Endothelial cell of umbilical vein (primary cell): ENCODE results near the gene CERS3.

ENCODE experiments used
- POLR2A ChIP-seq: IDR thresholded peaks from 2 replicates; pipeline ENCODE4 v1.6.1; 2012; ENCODE audit warnings: low read depth, mild to moderate bottlenecking, control low read depth, low read length
- TF ChIP-seq, protein P1 (sequence below), 2 donors: IDR thresholded peaks; 1 replicate in 1 of 2; 2 replicates in 1 of 2; pipeline ENCODE4 v1.5.1; 2011; ENCODE audit warnings: low read length in 2 of 2, mild to moderate bottlenecking in 2 of 2, moderate library complexity in 2 of 2, control low read depth in 1 of 2, inconsistent platforms in 1 of 2, low read depth in 1 of 2; ENCODE audit not compliant: insufficient read depth in 1 of 2; ENCODE audit errors: extremely low read depth in 1 of 2
- TF ChIP-seq, protein P2 (sequence below): IDR thresholded peaks from 2 replicates; pipeline ENCODE4 v1.6.1; 2011; ENCODE audit not compliant: insufficient read depth, insufficient read length

- TF ChIP-seq POLR2A: no peak
- TF ChIP-seq, protein P1, sequence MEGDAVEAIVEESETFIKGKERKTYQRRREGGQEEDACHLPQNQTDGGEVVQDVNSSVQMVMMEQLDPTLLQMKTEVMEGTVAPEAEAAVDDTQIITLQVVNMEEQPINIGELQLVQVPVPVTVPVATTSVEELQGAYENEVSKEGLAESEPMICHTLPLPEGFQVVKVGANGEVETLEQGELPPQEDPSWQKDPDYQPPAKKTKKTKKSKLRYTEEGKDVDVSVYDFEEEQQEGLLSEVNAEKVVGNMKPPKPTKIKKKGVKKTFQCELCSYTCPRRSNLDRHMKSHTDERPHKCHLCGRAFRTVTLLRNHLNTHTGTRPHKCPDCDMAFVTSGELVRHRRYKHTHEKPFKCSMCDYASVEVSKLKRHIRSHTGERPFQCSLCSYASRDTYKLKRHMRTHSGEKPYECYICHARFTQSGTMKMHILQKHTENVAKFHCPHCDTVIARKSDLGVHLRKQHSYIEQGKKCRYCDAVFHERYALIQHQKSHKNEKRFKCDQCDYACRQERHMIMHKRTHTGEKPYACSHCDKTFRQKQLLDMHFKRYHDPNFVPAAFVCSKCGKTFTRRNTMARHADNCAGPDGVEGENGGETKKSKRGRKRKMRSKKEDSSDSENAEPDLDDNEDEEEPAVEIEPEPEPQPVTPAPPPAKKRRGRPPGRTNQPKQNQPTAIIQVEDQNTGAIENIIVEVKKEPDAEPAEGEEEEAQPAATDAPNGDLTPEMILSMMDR (IDR thresholded peaks at IDR 0.05; ENCODE audit: extremely low read depth in 1 of 2, insufficient read depth in 1 of 2, low read depth in 1 of 2, low read length in 2 of 2): peak; percentile 4 to 26
- TF ChIP-seq, protein P2, sequence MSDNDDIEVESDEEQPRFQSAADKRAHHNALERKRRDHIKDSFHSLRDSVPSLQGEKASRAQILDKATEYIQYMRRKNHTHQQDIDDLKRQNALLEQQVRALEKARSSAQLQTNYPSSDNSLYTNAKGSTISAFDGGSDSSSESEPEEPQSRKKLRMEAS: no peak
These were observed 43.7 kb upstream of the CERS3 start for GRCh38 chr15:100572362-100572983.
